Activated CD8-positive, alpha-beta T cell treated with anti-CD3 and anti-CD28 coated beads for 36 hours (primary cell): ENCODE measurements around the gene ELF1. TPM values are rescaled to one million over a fixed set of nuclear protein-coding genes. Genes with fewer than 3 reads are reported as not detected.
A peak's percentile ranks its signal among the peaks of the same experiment; 100 is the strongest.

ENCODE experiments used
- ATAC-seq: fragments of 200-7000 bp; cut with Tn5 transposase; one replicate; pipeline ENCODE4 v1.10.0; 2021; ENCODE audit warnings: mild to moderate bottlenecking, moderate library complexity
- CTCF ChIA-PET: fragments of 350-600 bp; sonication (Branson Sonifier 250); formaldehyde crosslinking; loops from one replicate; lab custom pipeline; 2021; ENCODE audit warnings: antibody characterized with exemption; lab: Charles Lee
- POLR2A ChIA-PET: fragments of 350-600 bp; sonication (Branson Sonifier 250); formaldehyde crosslinking; loops from one replicate; lab custom pipeline; 2021; ENCODE audit warnings: antibody characterized with exemption; lab: Charles Lee
- DNase-seq: peaks from one replicate; pipeline ENCODE4 v3.0.0-alpha.2; 2020
- H3K27ac Mint-ChIP-seq: one replicate; pipeline ENCODE4 v1.8.0; 2021; ENCODE audit warnings: mild to moderate bottlenecking, mixed read lengths
- H3K27me3 Mint-ChIP-seq: one replicate; pipeline ENCODE4 v1.8.0; 2021; ENCODE audit warnings: mixed read lengths
- H3K36me3 Mint-ChIP-seq: one replicate; pipeline ENCODE4 v1.8.0; 2021; ENCODE audit warnings: low read depth, mixed read lengths
- H3K4me1 Mint-ChIP-seq: one replicate; pipeline ENCODE4 v1.8.0; 2021; ENCODE audit warnings: low read depth, mixed read lengths
- H3K4me3 Mint-ChIP-seq: one replicate; pipeline ENCODE4 v1.8.0; 2021; ENCODE audit warnings: mild to moderate bottlenecking, moderate library complexity, mixed read lengths
- H3K9me3 Mint-ChIP-seq: one replicate; pipeline ENCODE4 v1.8.0; 2021; ENCODE audit warnings: mixed read lengths
- intact Hi-C: fragments of 100-400 bp; cut with micrococcal nuclease; formaldehyde crosslinking; loops from one replicate; pipeline ENCODE4 v1.10.0; 2022
- total RNA-seq, 2 experiments: library from RNA; stranded (reverse); gene quantifications; one replicate each; pipeline ENCODE4 v1.2.3, GENCODE V29; 2021
- TF ChIP-seq, protein P1 (sequence below): fragments of 200-600 bp; IDR thresholded peaks from one replicate; pipeline ENCODE4 v1.8.0; 2022; ENCODE audit warnings: antibody characterized with exemption, mild to moderate bottlenecking

The ELF1 gene
- total RNA-seq, 2 experiments from 2014 or later, result 85.2 to 88.2 TPM

DNA sequence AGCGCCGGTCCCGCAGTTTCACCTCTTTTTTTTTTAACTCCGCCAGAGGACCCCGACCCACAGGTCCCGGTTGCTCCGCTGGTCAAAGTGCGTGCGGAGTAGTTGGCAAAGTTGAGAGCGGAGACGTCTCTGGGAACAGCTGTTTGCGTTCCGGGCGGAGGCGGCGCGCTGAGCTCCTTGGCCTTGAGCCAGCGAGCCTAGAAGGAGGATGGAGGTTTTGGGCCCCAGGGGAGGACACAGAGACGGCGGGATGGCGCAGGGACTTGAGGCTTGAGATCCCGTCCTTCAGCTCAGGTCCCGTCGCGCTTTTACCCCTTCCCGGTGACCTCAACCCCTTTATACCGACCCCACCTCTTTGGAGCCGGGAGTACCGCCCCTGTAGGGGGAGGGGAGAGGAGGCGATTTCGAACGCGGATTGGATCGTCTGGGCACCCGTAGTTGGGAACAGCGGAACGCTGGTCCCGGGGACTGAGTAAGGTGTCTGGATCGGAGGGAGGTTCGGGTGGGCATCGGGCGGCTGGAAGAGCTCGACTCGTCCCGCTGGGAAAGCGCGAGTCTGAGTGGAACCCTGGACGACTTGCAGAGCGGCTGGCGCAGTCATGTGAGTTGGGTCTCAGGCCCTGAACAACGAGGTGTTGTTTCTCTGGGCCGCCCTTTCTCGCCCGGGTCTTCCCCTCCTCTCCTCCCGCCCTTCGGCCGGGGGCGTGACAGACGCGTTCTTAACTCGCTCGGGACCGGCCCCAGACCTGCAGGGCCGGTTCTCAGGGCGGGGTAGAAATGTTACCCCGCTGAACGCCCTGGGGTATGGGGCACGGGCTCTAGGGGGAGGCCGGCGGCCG, 42.2 kb upstream of the ELF1 start, which contains the start of gene WBP4:
Gene WBP4, plus strand, starts transcription at position 435 of the 839 bp plus-strand sequence. Its CDS starts 165 bp downstream, at position 600.
- peaks cover 40% of the 10 kb centered on the region for H3K4me1 Mint-ChIP-seq
- H3K27me3 Mint-ChIP-seq, result peaks cover 2% of the 10 kb centered on the region
- ChIA-PET CTCF (interaction anchor here (0.6 to 3.9 kb wide), 12 partner anchors 9 to 284 kb away, joined by 3 to 18 read pairs (median 4); partner anchors contain the start of gene ELF1), POLR2A (interaction anchor here (0.6 to 3.1 kb wide), 29 partner anchors 9 to 282 kb away, joined by 3 to 38 read pairs (median 4); partner anchors contain the start of genes ELF1, KBTBD6, MTRF1 and NAA16)
- H3K36me3 Mint-ChIP-seq, result peaks cover 22% of the 10 kb centered on the region
- TF ChIP-seq, protein P1, sequence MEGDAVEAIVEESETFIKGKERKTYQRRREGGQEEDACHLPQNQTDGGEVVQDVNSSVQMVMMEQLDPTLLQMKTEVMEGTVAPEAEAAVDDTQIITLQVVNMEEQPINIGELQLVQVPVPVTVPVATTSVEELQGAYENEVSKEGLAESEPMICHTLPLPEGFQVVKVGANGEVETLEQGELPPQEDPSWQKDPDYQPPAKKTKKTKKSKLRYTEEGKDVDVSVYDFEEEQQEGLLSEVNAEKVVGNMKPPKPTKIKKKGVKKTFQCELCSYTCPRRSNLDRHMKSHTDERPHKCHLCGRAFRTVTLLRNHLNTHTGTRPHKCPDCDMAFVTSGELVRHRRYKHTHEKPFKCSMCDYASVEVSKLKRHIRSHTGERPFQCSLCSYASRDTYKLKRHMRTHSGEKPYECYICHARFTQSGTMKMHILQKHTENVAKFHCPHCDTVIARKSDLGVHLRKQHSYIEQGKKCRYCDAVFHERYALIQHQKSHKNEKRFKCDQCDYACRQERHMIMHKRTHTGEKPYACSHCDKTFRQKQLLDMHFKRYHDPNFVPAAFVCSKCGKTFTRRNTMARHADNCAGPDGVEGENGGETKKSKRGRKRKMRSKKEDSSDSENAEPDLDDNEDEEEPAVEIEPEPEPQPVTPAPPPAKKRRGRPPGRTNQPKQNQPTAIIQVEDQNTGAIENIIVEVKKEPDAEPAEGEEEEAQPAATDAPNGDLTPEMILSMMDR, result no peak
- no peaks in the 10 kb centered on the region for H3K9me3 Mint-ChIP-seq
- DNase-seq, result peak; percentile 94
- H3K27ac Mint-ChIP-seq, result peak within 1 kb of the TSS; percentile 100
- peak within 1 kb of the TSS; percentile 100 for H3K4me3 Mint-ChIP-seq
- peak; percentile 80 for ATAC-seq
- intact Hi-C loops, result loop anchor here (2.0 to 5.0 kb wide), 2 partner anchors 42 to 71 kb away; partner anchors contain the start of genes ELF1 and KBTBD6

GRCh38 chr13:41060724-41061074, 41.6 kb upstream of the ELF1 start:
- H3K27me3 Mint-ChIP-seq, result peaks cover 2% of the 10 kb centered on the region
- intact Hi-C loops, result loop anchor here (2.0 to 5.0 kb wide), 2 partner anchors 42 to 72 kb away; partner anchors contain the start of genes ELF1 and KBTBD6
- peak; percentile 94 for DNase-seq
- H3K4me1 Mint-ChIP-seq, result peaks cover 42% of the 10 kb centered on the region
- TF ChIP-seq, protein P1, result no peak
- no peaks in the 10 kb centered on the region for H3K9me3 Mint-ChIP-seq
- H3K36me3 Mint-ChIP-seq, result peaks cover 20% of the 10 kb centered on the region
- peak overlapping the region; percentile 100 for H3K27ac Mint-ChIP-seq
- H3K4me3 Mint-ChIP-seq, result peak overlapping the region; percentile 100
- CTCF ChIA-PET, result interaction anchor here (0.7 to 3.9 kb wide), 10 partner anchors 11 to 284 kb away, joined by 3 to 18 read pairs (median 4); partner anchors contain the start of gene ELF1
- ATAC-seq, result peak; percentile 52
- POLR2A ChIA-PET, result interaction anchor here (0.6 to 3.1 kb wide), 25 partner anchors 9 to 264 kb away, joined by 3 to 38 read pairs (median 4); partner anchors contain the start of genes ELF1, KBTBD6, MTRF1 and NAA16

GRCh38 chr13:41060082-41060723, 41.1 kb upstream of the ELF1 start:
- TF ChIP-seq, protein P1, result peak; percentile 26
- DNase-seq, result peak; percentile 87
- ChIA-PET CTCF (interaction anchor here (0.7 to 3.9 kb wide), 14 partner anchors 9 to 283 kb away, joined by 3 to 18 read pairs (median 4); partner anchors contain the start of gene ELF1), POLR2A (interaction anchor here (0.6 to 3.1 kb wide), 17 partner anchors 12 to 251 kb away, joined by 3 to 38 read pairs (median 4); partner anchors contain the start of genes ELF1, MTRF1 and NAA16)
- intact Hi-C loops, result loop anchor here (2.0 to 5.0 kb wide), 2 partner anchors 41 to 72 kb away; partner anchors contain the start of genes ELF1 and KBTBD6
- H3K4me3 Mint-ChIP-seq, result peak overlapping the region; percentile 100
- H3K27ac Mint-ChIP-seq, result peak overlapping the region; percentile 100
- H3K36me3 Mint-ChIP-seq, result peaks cover 15% of the 10 kb centered on the region
- peaks cover 2% of the 10 kb centered on the region for H3K27me3 Mint-ChIP-seq
- peaks cover 40% of the 10 kb centered on the region for H3K4me1 Mint-ChIP-seq
- no peaks in the 10 kb centered on the region for H3K9me3 Mint-ChIP-seq
- ATAC-seq, result peak; percentile 49

DNA sequence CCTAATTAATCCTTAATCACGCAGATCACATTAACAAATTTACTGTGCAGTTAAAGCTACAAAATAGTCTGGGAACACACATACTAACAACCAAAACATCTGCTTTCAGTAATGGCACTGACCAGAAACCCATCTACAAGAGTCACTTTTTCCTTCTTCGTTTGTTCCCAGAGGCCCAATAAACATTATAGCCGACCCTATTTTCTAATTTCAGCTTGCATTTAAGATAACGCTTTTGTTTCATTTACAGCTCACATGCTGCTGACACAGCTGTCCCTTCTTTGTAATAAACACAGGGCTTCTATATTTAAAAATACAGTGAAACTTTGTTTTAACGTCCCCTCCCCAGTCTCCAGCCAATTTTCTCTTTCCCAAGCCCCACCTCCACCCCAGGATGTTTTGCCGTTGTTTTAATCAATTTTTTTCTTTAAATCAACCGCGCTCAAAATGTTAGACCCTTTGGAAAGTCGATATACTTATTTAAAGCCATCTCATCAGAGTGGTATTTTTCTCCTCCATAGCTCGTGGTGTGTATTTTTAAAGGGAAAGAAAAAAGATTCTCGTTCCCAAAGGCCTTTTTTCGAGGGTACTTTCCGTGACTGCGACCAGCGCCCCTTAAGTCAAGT, 40.5 kb upstream of the ELF1 start:
- CTCF ChIA-PET, result interaction anchor here (0.7 to 3.9 kb wide), 11 partner anchors 8 to 283 kb away, joined by 3 to 18 read pairs (median 5); partner anchors contain the start of gene ELF1
- Mint-ChIP-seq H3K27me3 (peaks cover 2% of the 10 kb centered on the region), H3K9me3 (no peaks in the 10 kb centered on the region), H3K4me3 (peak overlapping the region; percentile 100), H3K36me3 (peaks cover 10% of the 10 kb centered on the region), H3K27ac (peak overlapping the region; percentile 100), H3K4me1 (peaks cover 46% of the 10 kb centered on the region)
- ATAC-seq (no peak), DNase-seq (no peak)
- intact Hi-C loops, result loop anchor here (2.0 to 10.0 kb wide), 3 partner anchors 41 to 135 kb away; partner anchors contain the start of genes ELF1, KBTBD6 and KBTBD7
- POLR2A ChIA-PET, result interaction anchor here (0.8 to 3.1 kb wide), 13 partner anchors 12 to 204 kb away, joined by 3 to 38 read pairs (median 4); partner anchors contain the start of gene ELF1
- TF ChIP-seq, protein P1, result no peak
